A673 (cell line): Measurements from ENCODE around the gene SLC35C1.

Source experiments
- EZH2 ChIP-seq: fragments of 200-600 bp; sonication (generic); IDR thresholded peaks from 2 replicates; pipeline ENCODE4 v1.6.1; 2017; ENCODE audit warnings: borderline replicate concordance, low read depth, mild to moderate bottlenecking, mixed read lengths, antibody characterized with exemption, low read length; ENCODE audit not compliant: poor library complexity, severe bottlenecking
- TF ChIP-seq, protein P1 (sequence below): fragments of 300-800, 200-600 bp; sonication (generic); conservative IDR thresholded peaks from 2 replicates; pipeline ENCODE4 v1.5.1; 2017; ENCODE audit warnings: low read depth, mild to moderate bottlenecking, antibody characterized with exemption, low read length, moderate library complexity, mixed read lengths

DNA sequence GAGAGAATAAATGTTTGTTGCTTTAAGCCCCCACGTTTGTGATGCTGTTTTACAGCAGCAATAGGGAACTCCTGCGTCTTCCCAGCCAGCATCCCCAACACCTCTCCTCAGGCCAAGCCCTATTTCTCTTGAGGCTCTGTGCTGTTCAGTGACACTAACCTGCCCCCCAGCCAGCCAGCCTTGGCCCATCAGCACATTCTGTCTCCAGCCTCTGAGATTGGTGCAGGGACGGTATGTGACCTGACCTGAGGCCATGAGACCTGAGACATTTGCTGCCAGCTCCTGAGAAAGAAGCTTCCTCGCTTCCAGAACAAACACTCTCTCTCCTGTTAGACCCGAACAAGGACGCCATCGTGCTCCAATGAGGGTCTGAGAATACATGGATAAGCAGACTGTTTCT lies 38.5 kb upstream of the SLC35C1 start:
- TF ChIP-seq, protein P1, sequence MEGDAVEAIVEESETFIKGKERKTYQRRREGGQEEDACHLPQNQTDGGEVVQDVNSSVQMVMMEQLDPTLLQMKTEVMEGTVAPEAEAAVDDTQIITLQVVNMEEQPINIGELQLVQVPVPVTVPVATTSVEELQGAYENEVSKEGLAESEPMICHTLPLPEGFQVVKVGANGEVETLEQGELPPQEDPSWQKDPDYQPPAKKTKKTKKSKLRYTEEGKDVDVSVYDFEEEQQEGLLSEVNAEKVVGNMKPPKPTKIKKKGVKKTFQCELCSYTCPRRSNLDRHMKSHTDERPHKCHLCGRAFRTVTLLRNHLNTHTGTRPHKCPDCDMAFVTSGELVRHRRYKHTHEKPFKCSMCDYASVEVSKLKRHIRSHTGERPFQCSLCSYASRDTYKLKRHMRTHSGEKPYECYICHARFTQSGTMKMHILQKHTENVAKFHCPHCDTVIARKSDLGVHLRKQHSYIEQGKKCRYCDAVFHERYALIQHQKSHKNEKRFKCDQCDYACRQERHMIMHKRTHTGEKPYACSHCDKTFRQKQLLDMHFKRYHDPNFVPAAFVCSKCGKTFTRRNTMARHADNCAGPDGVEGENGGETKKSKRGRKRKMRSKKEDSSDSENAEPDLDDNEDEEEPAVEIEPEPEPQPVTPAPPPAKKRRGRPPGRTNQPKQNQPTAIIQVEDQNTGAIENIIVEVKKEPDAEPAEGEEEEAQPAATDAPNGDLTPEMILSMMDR = no peak
- TF ChIP-seq EZH2 = no peak
